PC-9 (cell line): ENCODE results near the gene IL4I1. TPM values are rescaled to one million over a fixed set of nuclear protein-coding genes. Genes with fewer than 3 reads are reported as not detected.

Experiments used
- BruUV-seq: library from RNA; stranded (reverse); fragments of 400-500 nt; replicated peaks from 2 replicates; lab custom pipeline; 2021; lab: Mats Ljungman, UMichigan
- CTCF ChIA-PET: fragments of 300-600 bp; sonication (Branson Sonifier 250); formaldehyde crosslinking; loops from one replicate; lab custom pipeline; 2022; ENCODE audit warnings: antibody characterized with exemption; lab: Charles Lee
- POLR2A ChIA-PET: fragments of 300-600 bp; sonication (Branson Sonifier 250); formaldehyde crosslinking; loops from one replicate; lab custom pipeline; 2022; ENCODE audit warnings: antibody characterized with exemption; ENCODE audit not compliant: unreplicated experiment; lab: Charles Lee
- DNase-seq, 2 experiments: peaks; one replicate each; pipeline versions ENCODE4 v3.0.0 to v3.0.0-alpha.2; 2015 to 2022; ENCODE audit warnings: mixed read lengths in 1 of 2
- H2AFZ ChIP-seq: fragments of 200-600 bp; sonication (generic); 2 replicates; pipeline ENCODE4 v1.8.1; 2017; ENCODE audit warnings: antibody characterized with exemption
- H3F3A ChIP-seq: fragments of 200-600 bp; sonication (generic); 2 replicates; pipeline ENCODE4 v1.8.1; 2017; ENCODE audit warnings: antibody characterized with exemption, mild to moderate bottlenecking, low read depth; ENCODE audit not compliant: insufficient read depth
- H3K27ac ChIP-seq: fragments of 200-600 bp; sonication (generic); 2 replicates; pipeline ENCODE4 v1.6.1; 2016; ENCODE audit warnings: mixed run types
- H3K27me3 ChIP-seq: fragments of 200-600 bp; sonication (generic); 2 replicates; pipeline ENCODE4 v1.6.1; 2016; ENCODE audit warnings: low read depth, mixed run types; ENCODE audit not compliant: insufficient read depth
- H3K36me3 ChIP-seq: fragments of 200-600 bp; sonication (generic); 2 replicates; pipeline ENCODE4 v1.6.1; 2016; ENCODE audit warnings: low read depth, mixed run types
- H3K4me1 ChIP-seq: fragments of 200-600 bp; sonication (generic); replicated peaks from 2 replicates; pipeline ENCODE4 v1.6.1; 2016; ENCODE audit warnings: mixed run types; ENCODE audit not compliant: insufficient read depth
- H3K4me2 ChIP-seq: fragments of 200-600 bp; sonication (generic); 2 replicates; pipeline ENCODE4 v1.6.1; 2017; ENCODE audit warnings: mixed run types
- H3K4me3 ChIP-seq: fragments of 200-600 bp; sonication (generic); 2 replicates; pipeline ENCODE4 v1.6.1; 2016; ENCODE audit warnings: mixed run types
- H3K79me2 ChIP-seq: fragments of 200-600 bp; sonication (generic); 2 replicates; pipeline ENCODE4 v1.6.1; 2017; ENCODE audit warnings: low read depth, mixed run types
- H3K9me2 ChIP-seq: fragments of 200-600 bp; sonication (generic); 2 replicates; pipeline ENCODE4 v1.8.1; 2017; ENCODE audit warnings: mild to moderate bottlenecking; ENCODE audit not compliant: insufficient read depth
- H3K9me3 ChIP-seq: fragments of 200-600 bp; sonication (generic); 2 replicates; pipeline ENCODE4 v1.8.1; 2016; ENCODE audit warnings: low read depth; ENCODE audit not compliant: insufficient read depth
- H4K20me1 ChIP-seq: fragments of 200-600 bp; sonication (generic); 2 replicates; pipeline ENCODE4 v1.8.1; 2017; ENCODE audit not compliant: insufficient read depth
- EZH2 ChIP-seq: fragments of 200-600 bp; sonication (generic); IDR thresholded peaks from 2 replicates; pipeline ENCODE4 v1.8.0; 2017; ENCODE audit warnings: antibody characterized with exemption, low read depth
- intact Hi-C: fragments of 100-400 bp; cut with micrococcal nuclease; formaldehyde crosslinking; loops from one replicate; pipeline ENCODE4 v1.10.0; 2022; ENCODE audit not compliant: unreplicated experiment
- total RNA-seq: library from RNA; stranded (reverse); gene quantifications from 2 replicates; pipeline ENCODE4 v1.2.3, GENCODE V29; 2021
- TF ChIP-seq, protein P1 (sequence below): fragments of 200-600 bp; sonication (generic); conservative IDR thresholded peaks from 2 replicates; pipeline ENCODE4 v1.6.1; 2017; ENCODE audit warnings: mixed run types, antibody characterized with exemption, mild to moderate bottlenecking, moderate library complexity

Gene IL4I1
- total RNA-seq, 1 experiment from 2014 or later: not detected

DNA sequence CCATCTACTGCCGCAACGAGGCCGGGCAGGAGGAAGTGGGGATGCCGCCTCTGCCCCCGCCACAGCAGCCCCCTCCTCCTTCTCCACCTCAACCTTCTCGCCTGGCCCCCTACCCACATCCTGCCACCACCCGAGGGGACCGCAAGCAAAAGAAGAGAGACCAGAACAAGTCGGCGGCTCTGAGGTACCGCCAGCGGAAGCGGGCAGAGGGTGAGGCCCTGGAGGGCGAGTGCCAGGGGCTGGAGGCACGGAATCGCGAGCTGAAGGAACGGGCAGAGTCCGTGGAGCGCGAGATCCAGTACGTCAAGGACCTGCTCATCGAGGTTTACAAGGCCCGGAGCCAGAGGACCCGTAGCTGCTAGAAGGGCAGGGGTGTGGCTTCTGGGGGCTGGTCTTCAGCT, 36.0 kb upstream of the IL4I1 start:
- no peak overlapping the region for H3K4me3 ChIP-seq
- peaks cover 15% of the 10 kb centered on the region for H3K79me2 ChIP-seq
- no peak for DNase-seq
- no peak overlapping the region for H2AFZ ChIP-seq
- peaks cover 24% of the 10 kb centered on the region; the same call in 1 of the 2 replicates for H3F3A ChIP-seq
- CTCF ChIA-PET: no interaction called here
- no peak overlapping the region for H3K27ac ChIP-seq
- no TSS peak for BruUV-seq
- no peak for TF ChIP-seq EZH2
- TF ChIP-seq, protein P1, sequence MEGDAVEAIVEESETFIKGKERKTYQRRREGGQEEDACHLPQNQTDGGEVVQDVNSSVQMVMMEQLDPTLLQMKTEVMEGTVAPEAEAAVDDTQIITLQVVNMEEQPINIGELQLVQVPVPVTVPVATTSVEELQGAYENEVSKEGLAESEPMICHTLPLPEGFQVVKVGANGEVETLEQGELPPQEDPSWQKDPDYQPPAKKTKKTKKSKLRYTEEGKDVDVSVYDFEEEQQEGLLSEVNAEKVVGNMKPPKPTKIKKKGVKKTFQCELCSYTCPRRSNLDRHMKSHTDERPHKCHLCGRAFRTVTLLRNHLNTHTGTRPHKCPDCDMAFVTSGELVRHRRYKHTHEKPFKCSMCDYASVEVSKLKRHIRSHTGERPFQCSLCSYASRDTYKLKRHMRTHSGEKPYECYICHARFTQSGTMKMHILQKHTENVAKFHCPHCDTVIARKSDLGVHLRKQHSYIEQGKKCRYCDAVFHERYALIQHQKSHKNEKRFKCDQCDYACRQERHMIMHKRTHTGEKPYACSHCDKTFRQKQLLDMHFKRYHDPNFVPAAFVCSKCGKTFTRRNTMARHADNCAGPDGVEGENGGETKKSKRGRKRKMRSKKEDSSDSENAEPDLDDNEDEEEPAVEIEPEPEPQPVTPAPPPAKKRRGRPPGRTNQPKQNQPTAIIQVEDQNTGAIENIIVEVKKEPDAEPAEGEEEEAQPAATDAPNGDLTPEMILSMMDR: no peak
- no peaks in the 10 kb centered on the region for H3K27me3 ChIP-seq
- H3K4me1 ChIP-seq: peaks cover 10% of the 10 kb centered on the region
- H3K4me2 ChIP-seq: no peak overlapping the region
- POLR2A ChIA-PET: no interaction called here
- intact Hi-C loops: no loop called here
- H3K36me3 ChIP-seq: peaks cover 10% of the 10 kb centered on the region; the same call in 1 of the 2 replicates
- no peaks in the 10 kb centered on the region for H3K9me3 ChIP-seq
- H3K9me2 ChIP-seq: no peaks in the 10 kb centered on the region
- H4K20me1 ChIP-seq: peaks cover 12% of the 10 kb centered on the region

DNA sequence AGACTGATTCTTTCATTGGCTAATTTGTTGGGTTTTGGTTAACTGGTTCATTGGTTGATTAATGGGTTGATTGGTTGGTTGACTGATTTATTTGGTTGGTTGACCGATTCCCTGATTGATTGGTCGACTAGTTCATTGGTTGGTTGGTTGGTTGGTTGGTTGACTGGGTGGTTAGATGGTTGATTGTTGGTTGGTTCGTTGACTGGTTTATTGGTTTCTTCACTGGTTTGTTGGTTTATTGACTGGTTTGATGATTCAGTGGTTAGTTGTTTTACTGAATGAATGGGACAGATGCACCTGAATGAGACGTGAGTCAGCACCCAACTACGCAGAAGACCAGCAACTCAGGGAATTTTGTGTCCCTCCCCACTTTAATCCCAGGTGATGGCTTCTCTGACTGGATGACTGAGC, 35.4 kb upstream of the IL4I1 start:
- ChIA-PET POLR2A (no interaction called here), CTCF (no interaction called here)
- no peak overlapping the region for H3K4me3 ChIP-seq
- peaks cover 24% of the 10 kb centered on the region; the same call in 1 of the 2 replicates for H3F3A ChIP-seq
- peak overlapping the region; percentile 23; the same call in 1 of the 2 replicates for H3K27ac ChIP-seq
- H2AFZ ChIP-seq: no peak overlapping the region
- H3K4me2 ChIP-seq: no peak overlapping the region
- DNase-seq: peak in 1 of 2 experiments; percentile 75
- no peaks in the 10 kb centered on the region for H3K27me3 ChIP-seq
- intact Hi-C loops: no loop called here
- H3K36me3 ChIP-seq: peaks cover 17% of the 10 kb centered on the region; the same call in 1 of the 2 replicates
- H3K9me3 ChIP-seq: no peaks in the 10 kb centered on the region
- peaks cover 14% of the 10 kb centered on the region for H4K20me1 ChIP-seq
- no TSS peak for BruUV-seq
- peaks cover 22% of the 10 kb centered on the region for H3K79me2 ChIP-seq
- H3K9me2 ChIP-seq: no peaks in the 10 kb centered on the region
- TF ChIP-seq, protein P1: no peak
- TF ChIP-seq EZH2: no peak
- H3K4me1 ChIP-seq: peaks cover 17% of the 10 kb centered on the region

DNA sequence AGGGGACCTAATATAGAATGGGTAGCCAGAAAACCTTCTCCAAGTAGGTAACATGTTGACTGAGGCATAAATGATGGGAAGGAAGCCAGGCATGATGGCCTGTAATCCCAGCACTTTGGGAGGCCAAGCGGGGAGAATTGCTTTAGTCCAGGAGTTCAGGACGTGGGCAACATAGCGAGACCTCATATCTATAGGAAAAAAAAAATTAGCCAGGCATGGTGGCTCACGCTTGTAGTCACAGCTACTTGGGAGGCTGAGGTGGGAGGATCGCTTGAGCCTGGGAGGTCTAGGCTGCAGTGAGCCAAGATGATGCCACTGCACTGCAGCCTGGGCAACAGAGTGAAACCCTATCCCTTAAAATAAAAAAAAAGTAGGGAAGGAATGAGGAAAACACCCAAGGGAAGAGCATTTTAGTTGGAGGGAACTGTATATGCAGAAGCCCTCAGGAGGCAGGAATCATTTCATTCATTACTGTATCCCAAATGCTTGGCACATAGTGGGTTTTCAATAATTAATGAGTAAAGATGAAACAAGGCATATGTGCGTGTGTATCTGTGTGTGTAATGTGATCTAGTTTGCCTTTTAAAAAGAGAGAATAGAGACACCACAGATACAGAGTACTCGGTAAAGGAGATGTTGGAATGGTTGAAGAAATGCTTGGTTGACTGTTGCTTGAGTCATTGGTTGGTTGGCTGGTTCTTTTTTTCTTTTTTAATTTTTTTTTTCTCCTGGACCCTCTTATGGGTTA, 34.8 kb upstream of the IL4I1 start:
- Histone ChIP-seq H3K9me2 (no peaks in the 10 kb centered on the region), H4K20me1 (peaks cover 16% of the 10 kb centered on the region), H3K4me1 (peaks cover 18% of the 10 kb centered on the region), H3K27ac (peak overlapping the region; percentile 23; the same call in 1 of the 2 replicates), H3K36me3 (peaks cover 23% of the 10 kb centered on the region; the same call in 1 of the 2 replicates), H3K4me3 (no peak overlapping the region), H3F3A (peaks cover 24% of the 10 kb centered on the region; the same call in 1 of the 2 replicates), H2AFZ (no peak overlapping the region), H3K9me3 (no peaks in the 10 kb centered on the region), H3K27me3 (no peaks in the 10 kb centered on the region), H3K4me2 (no peak overlapping the region), H3K79me2 (peaks cover 28% of the 10 kb centered on the region)
- intact Hi-C loops: no loop called here
- DNase-seq: no peak
- POLR2A ChIA-PET: no interaction called here
- CTCF ChIA-PET: no interaction called here
- BruUV-seq: TSS peak; percentile 14
- TF ChIP-seq EZH2: no peak
- TF ChIP-seq, protein P1: no peak
